OCI-LY7 (cell line): Measurements from ENCODE around the gene SALL4. TPM values are rescaled to one million over a fixed set of nuclear protein-coding genes. Genes with fewer than 3 reads are reported as not detected.
A peak's percentile ranks its signal among the peaks of the same experiment; 100 is the strongest.

ENCODE experiments used
- Bru-seq: library from RNA; stranded (reverse); fragments of 400-500 nt; gene quantifications from one replicate; lab custom pipeline; 2021; lab: Mats Ljungman, UMichigan
- BruChase-seq, 2 experiments: library from RNA; stranded (reverse); fragments of 400-500 nt; gene quantifications; one replicate each; lab custom pipeline; 2021; lab: Mats Ljungman, UMichigan
- BruUV-seq: library from RNA; stranded (reverse); fragments of 400-500 nt; replicated peaks from 2 replicates; lab custom pipeline; 2021; lab: Mats Ljungman, UMichigan
- CTCF ChIA-PET: fragments of 300-600 bp; sonication (Branson Sonifier 250); formaldehyde crosslinking; loops from one replicate; lab custom pipeline; 2022; ENCODE audit warnings: antibody characterized with exemption; ENCODE audit not compliant: unreplicated experiment; lab: Charles Lee
- POLR2A ChIA-PET: fragments of 300-600 bp; sonication (Branson Sonifier 250); formaldehyde crosslinking; loops from one replicate; lab custom pipeline; 2022; ENCODE audit warnings: antibody characterized with exemption; lab: Charles Lee
- DNase-seq: peaks from one replicate; pipeline ENCODE4 v3.0.0-alpha.2; 2015; ENCODE audit warnings: low spot score
- H2AFZ ChIP-seq: fragments of 200-600 bp; sonication (generic), shearing (Covaris generic); 2 replicates; pipeline ENCODE4 v1.6.1; 2014; ENCODE audit warnings: mild to moderate bottlenecking, antibody characterized with exemption, low read length, moderate library complexity
- H3K27ac ChIP-seq: fragments of 200-600 bp; sonication (generic); 2 replicates; pipeline ENCODE4 v1.5.1; 2014; ENCODE audit warnings: mixed run types, low read depth, mild to moderate bottlenecking, moderate library complexity, low read length, inconsistent platforms; ENCODE audit not compliant: poor library complexity, severe bottlenecking
- H3K36me3 ChIP-seq: fragments of 200-600 bp; sonication (generic); 2 replicates; pipeline ENCODE4 v1.6.1; 2014; ENCODE audit warnings: mild to moderate bottlenecking, antibody characterized with exemption, low read length, moderate library complexity, mixed read lengths; ENCODE audit not compliant: insufficient read depth
- H3K4me1 ChIP-seq: fragments of 200-600 bp; sonication (generic); 2 replicates; pipeline ENCODE4 v1.5.1; 2014; ENCODE audit warnings: mild to moderate bottlenecking, low read length; ENCODE audit not compliant: insufficient read depth, poor library complexity, severe bottlenecking
- H3K4me2 ChIP-seq: fragments of 200-600 bp; sonication (generic); 2 replicates; pipeline ENCODE4 v1.6.1; 2014; ENCODE audit warnings: mild to moderate bottlenecking, low read length
- H3K4me3 ChIP-seq: fragments of 200-600 bp; sonication (generic); 2 replicates; pipeline ENCODE4 v1.5.1; 2014; ENCODE audit warnings: mild to moderate bottlenecking, low read depth, low read length; ENCODE audit not compliant: poor library complexity, severe bottlenecking
- H3K79me2 ChIP-seq: fragments of 200-600 bp; sonication (generic); 2 replicates; pipeline ENCODE4 v1.6.1; 2016; ENCODE audit warnings: low read depth, mild to moderate bottlenecking, low read length, moderate library complexity, mixed read lengths; ENCODE audit not compliant: insufficient read depth
- H3K9me2 ChIP-seq: fragments of 200-600 bp; sonication (generic); 2 replicates; pipeline ENCODE4 v1.6.1; 2016; ENCODE audit warnings: mild to moderate bottlenecking, low read length, mixed read lengths; ENCODE audit not compliant: insufficient read depth
- H3K9me3 ChIP-seq: fragments of 200-600 bp; sonication (generic); 2 replicates; pipeline ENCODE4 v1.6.1; 2014; ENCODE audit warnings: mild to moderate bottlenecking, mixed run types, low read length, mixed read lengths
- H4K20me1 ChIP-seq: fragments of 200-600 bp; sonication (generic); 2 replicates; pipeline ENCODE4 v1.6.1; 2014; ENCODE audit warnings: mild to moderate bottlenecking, antibody characterized with exemption, low read length, moderate library complexity, mixed read lengths; ENCODE audit not compliant: insufficient read depth
- EZH2phosphoT487 ChIP-seq: fragments of 200-600 bp; sonication (generic); IDR thresholded peaks from 2 replicates; pipeline ENCODE4 v1.6.1; 2018; ENCODE audit warnings: low read depth, borderline replicate concordance, mild to moderate bottlenecking, mixed run types, antibody characterized with exemption, low read length, moderate library complexity, mixed read lengths
- intact Hi-C: fragments of 100-400 bp; cut with micrococcal nuclease; formaldehyde crosslinking; loops from one replicate; pipeline ENCODE4 v1.10.0; 2022; ENCODE audit not compliant: unreplicated experiment
- long read RNA-seq: library from polyadenylated mRNA; stranded (forward); transcript quantifications from one replicate; pipeline ENCODE4 v2.0.0, GENCODE V29; 2022
- total RNA-seq, 2 experiments: library from RNA; depleted of rRNA in 1 of 2; stranded (reverse); fragments of >200 nt in 1 of 2; shearing (Covaris generic) in 1 of 2; gene quantifications; 2 replicates each; pipeline ENCODE4 v1.2.3, GENCODE V29; 2014 to 2022
- TF ChIP-seq, protein P1 (sequence below): fragments of 200-600 bp; sonication (generic); conservative IDR thresholded peaks from 2 replicates; pipeline ENCODE4 v1.5.1; 2014; ENCODE audit warnings: mild to moderate bottlenecking, antibody characterized with exemption, low read length, moderate library complexity, mixed read lengths

Gene SALL4
- total RNA-seq (2014; rRNA removed; shearing (Covaris generic)), result 0.06 and 0.18 TPM in 2 replicates
- total RNA-seq (2022), result not detected in 2 replicates
- not detected for Bru-seq, nascent RNA
- not detected for BruChase-seq, experiment 1, labeled RNA remaining after a 6-hour chase
- BruChase-seq, experiment 2, labeled RNA remaining after a 2-hour chase, result percentile 6 among the genes with signal in this experiment
- long read RNA-seq, result 0 reads

DNA sequence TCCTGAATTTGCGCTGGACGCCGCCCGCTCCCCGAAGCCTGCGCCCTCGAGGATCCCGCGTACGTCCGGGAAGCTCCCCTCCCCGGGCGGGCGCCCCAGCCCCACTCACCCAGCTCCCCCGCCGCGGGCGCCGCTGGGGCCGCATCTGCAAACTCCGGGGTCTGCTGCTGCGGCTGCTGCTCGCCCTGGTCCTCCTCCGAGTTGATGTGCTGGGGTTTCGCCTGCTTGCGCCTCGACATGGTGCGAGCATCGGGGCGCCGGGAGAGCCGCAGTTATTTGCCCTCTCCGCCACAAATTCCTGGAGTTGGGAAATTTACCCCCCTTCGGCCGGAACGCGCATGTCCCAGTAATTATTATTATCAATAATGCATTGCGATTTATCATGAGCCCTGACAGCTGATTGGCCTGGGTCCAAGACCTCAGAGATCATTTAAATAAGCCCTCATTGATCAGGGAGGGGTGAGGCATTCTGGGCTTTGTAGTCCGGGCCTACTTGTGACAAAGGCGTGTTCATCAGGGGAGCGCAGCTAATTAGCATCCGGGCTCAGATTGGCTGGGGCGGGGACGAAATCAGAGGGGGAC lies at the start of gene SALL4:
SALL4 (minus strand) TSS at position 352 of the 582 bp plus-strand sequence; CDS start at position 239, 113 bp downstream.
- no peak for TF ChIP-seq EZH2phosphoT487
- TF ChIP-seq, protein P1, sequence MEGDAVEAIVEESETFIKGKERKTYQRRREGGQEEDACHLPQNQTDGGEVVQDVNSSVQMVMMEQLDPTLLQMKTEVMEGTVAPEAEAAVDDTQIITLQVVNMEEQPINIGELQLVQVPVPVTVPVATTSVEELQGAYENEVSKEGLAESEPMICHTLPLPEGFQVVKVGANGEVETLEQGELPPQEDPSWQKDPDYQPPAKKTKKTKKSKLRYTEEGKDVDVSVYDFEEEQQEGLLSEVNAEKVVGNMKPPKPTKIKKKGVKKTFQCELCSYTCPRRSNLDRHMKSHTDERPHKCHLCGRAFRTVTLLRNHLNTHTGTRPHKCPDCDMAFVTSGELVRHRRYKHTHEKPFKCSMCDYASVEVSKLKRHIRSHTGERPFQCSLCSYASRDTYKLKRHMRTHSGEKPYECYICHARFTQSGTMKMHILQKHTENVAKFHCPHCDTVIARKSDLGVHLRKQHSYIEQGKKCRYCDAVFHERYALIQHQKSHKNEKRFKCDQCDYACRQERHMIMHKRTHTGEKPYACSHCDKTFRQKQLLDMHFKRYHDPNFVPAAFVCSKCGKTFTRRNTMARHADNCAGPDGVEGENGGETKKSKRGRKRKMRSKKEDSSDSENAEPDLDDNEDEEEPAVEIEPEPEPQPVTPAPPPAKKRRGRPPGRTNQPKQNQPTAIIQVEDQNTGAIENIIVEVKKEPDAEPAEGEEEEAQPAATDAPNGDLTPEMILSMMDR, result no peak
- Histone ChIP-seq H3K4me1 (no peaks in the 10 kb centered on the region), H2AFZ (no peak within 1 kb of the TSS), H3K4me3 (no peak within 1 kb of the TSS), H3K27ac (no peak within 1 kb of the TSS), H3K9me3 (no peaks in the 10 kb centered on the region), H3K4me2 (no peak within 1 kb of the TSS), H4K20me1 (no peaks in the 10 kb centered on the region), H3K36me3 (no peaks in the 10 kb centered on the region), H3K79me2 (no peaks in the 10 kb centered on the region), H3K9me2 (no peaks in the 10 kb centered on the region)
- DNase-seq, result no peak
- intact Hi-C loops, result no loop called here
- POLR2A ChIA-PET, result no interaction called here
- CTCF ChIA-PET, result no interaction called here
- BruUV-seq, result no TSS peak

DNA sequence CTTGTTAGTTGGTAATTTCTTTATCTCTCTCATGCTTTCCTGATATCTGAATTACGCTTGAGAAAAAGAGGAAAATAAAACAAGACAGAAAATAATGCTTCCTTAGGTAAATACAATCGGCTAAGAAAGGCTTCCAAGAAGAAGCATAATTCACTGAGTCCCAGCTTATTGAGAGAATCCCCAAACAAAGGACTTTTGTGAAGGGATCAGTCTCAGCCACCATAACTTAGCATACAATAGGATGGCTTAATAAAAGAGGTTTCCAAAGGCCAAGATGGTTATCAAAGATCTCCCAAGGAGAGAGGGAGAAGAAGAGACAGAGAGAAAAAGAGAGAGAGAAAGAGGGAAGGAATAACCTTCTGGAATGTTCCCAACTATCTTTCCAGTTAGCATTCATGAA lies 46.0 kb upstream of the SALL4 start:
- no peaks in the 10 kb centered on the region for H3K4me1 ChIP-seq
- no peak overlapping the region for H3K27ac ChIP-seq
- POLR2A ChIA-PET, result interaction anchor here (0.7 kb wide), 1 partner anchor 587 kb away, joined by 3 read pairs; no protein-coding TSS in a partner anchor
- no peaks in the 10 kb centered on the region for H3K79me2 ChIP-seq
- H3K4me3 ChIP-seq, result no peak overlapping the region
- intact Hi-C loops, result no loop called here
- DNase-seq, result no peak
- no peak overlapping the region for H2AFZ ChIP-seq
- TF ChIP-seq, protein P1, result no peak
- TF ChIP-seq EZH2phosphoT487, result no peak
- H3K9me3 ChIP-seq, result no peaks in the 10 kb centered on the region
- no peaks in the 10 kb centered on the region for H3K36me3 ChIP-seq
- no peaks in the 10 kb centered on the region for H4K20me1 ChIP-seq
- no peaks in the 10 kb centered on the region for H3K9me2 ChIP-seq
- CTCF ChIA-PET, result no interaction called here
- no TSS peak for BruUV-seq
- no peak overlapping the region for H3K4me2 ChIP-seq

DNA sequence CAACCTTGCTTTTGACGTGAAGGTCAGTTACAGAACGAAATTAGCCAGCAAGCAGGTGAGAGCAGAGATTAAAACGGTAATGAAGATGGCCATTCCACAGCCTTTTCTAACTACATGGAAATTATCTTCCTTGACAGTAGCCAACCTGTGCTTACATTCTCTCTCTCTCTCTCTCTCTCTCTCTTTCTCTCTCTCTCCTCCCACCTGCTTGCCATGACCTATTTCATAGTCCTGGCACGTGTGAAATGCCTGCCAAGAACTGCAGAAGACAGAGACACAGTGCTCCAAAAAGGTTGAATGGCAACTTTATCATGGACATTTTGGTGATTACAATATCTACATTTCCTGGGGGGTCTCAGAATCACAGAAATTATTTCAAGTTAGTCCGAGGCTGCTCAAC lies 38.5 kb upstream of the SALL4 start:
- intact Hi-C loops, result no loop called here
- BruUV-seq, result no TSS peak
- POLR2A ChIA-PET, result no interaction called here
- no peak overlapping the region for H3K4me3 ChIP-seq
- H3K27ac ChIP-seq, result no peak overlapping the region
- CTCF ChIA-PET, result no interaction called here
- H2AFZ ChIP-seq, result no peak overlapping the region
- TF ChIP-seq, protein P1, result no peak
- no peak for TF ChIP-seq EZH2phosphoT487
- no peak overlapping the region for H3K4me2 ChIP-seq
- no peaks in the 10 kb centered on the region for H3K9me3 ChIP-seq
- H3K36me3 ChIP-seq, result no peaks in the 10 kb centered on the region
- no peaks in the 10 kb centered on the region for H3K79me2 ChIP-seq
- H4K20me1 ChIP-seq, result no peaks in the 10 kb centered on the region
- no peak for DNase-seq
- no peaks in the 10 kb centered on the region for H3K4me1 ChIP-seq
- no peaks in the 10 kb centered on the region for H3K9me2 ChIP-seq
